Cerebellar cortex (tissue), 1 donor: ENCODE data around the gene TREML4.
A peak's percentile ranks its signal among the peaks of the same experiment; 100 is the strongest.
"Not testable (repeated sequence)": the region's sequence is repeated elsewhere in the genome, so short reads cannot be mapped to it uniquely, and the experiment has no call there.

Experiments used
- DNase-seq: peaks from one replicate; pipeline ENCODE4 v3.0.0-alpha.2; 2015; ENCODE audit warnings: low spot score

TREML4 gene

GRCh38 chr6:41228096-41228495 lies at the start of gene TREML4:
TREML4 (plus strand) TSS chr6:41228349; CDS start chr6:41228428, 79 bp downstream.
- no peak for DNase-seq

GRCh38 chr6:41179163-41179562 lies 49.0 kb upstream of the TREML4 start:
- DNase-seq, result no peak

GRCh38 chr6:41181566-41181965 lies 46.6 kb upstream of the TREML4 start:
- DNase-seq, result no peak

GRCh38 chr6:41182069-41183034 lies 45.8 kb upstream of the TREML4 start:
- peak; percentile 26 for DNase-seq

DNA sequence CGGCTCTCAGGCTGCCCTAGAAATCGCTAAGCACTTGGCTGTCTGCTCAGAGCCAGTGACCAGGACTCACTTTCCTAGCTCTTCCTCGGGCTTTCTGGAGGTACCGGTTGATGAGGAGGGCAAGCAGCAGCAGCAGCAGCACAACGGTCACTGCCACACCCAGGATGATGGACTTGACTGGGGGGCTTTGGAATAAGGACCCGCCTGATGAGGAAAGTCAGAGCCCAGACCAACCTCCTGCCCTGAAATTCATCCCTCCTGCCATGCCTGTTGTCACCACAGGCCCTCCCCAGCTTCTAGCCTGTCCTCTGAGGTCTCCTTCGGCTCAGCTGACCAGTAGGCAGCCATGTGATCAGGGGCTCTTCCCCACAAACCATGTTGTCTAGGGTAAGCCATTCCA lies 43.4 kb upstream of the TREML4 start:
- DNase-seq, result no peak

DNA sequence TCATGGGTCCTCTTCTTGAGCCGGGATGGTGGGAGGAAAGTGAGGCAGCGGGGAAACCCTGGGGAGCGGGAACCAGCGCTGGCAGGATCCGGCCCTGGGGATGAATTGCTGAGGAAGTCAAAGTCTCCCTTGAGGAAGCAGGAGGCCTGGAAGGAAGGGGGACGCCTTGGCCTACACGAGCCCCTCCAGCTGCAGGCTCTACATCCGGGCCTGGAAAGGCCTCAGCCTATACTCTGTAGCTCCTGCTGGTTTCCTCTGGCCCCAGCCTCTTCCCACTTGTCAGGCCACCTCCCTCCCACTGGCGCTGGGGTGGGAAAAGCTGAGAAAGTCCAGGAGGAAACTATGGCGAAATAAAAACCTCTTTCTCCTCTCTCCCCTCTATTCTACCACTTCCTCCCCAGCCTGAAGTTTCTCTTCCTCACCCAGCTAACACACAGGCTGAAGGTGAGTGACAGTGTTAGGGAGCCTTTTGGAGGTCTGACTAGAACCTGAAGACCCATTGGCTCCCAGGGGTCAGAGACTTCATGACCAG lies 42.1 kb upstream of the TREML4 start:
- DNase-seq, result no peak

DNA sequence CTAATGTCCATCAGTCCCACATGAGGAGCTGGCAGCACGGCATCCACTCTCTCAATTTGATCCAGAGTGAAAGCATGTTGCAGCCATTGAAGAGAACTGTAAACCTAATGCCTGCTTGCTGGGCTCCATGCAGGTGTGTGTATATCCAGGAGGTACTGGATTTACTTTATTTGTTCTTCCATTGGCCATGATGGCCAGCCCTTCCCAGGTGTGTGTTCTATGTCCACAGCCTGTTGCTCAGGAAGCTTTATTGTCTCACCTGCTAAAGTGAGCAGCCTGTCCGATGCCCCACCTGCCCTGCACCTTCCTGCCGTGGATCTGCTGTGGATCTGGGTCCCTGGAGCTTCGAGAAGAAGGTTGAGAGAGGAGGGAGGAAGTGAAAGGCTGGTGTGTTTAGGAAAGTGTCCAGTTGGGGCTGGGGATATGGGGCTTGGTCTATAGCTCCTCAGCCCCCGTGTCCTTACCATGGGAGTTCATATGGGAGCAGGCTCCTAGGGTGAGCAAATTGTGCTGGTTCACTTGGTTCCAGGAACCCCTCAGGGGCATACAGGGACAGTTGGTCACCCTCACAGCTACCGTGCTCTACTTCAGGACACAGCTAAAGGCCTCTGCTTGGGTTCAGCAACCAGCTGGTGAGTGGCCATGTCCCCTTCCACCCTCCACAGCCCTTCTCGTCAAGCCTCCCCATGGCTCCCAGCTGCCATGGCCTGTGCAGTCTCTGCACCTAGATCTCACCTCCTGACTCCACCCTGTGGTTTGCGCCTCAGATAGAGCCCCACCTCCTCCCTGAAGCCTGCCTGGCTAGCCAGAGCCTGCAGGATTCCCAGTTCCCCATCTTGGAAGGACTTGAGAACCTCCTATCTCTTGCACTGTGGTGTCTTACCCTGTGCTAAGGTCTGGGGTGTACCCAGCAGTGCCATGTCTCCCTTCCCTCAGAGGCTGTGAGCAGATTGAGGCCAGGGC lies 39.9 kb upstream of the TREML4 start:
- no peak for DNase-seq

GRCh38 chr6:41189046-41189445 lies 39.1 kb upstream of the TREML4 start:
- DNase-seq, result not testable (repeated sequence)

DNA sequence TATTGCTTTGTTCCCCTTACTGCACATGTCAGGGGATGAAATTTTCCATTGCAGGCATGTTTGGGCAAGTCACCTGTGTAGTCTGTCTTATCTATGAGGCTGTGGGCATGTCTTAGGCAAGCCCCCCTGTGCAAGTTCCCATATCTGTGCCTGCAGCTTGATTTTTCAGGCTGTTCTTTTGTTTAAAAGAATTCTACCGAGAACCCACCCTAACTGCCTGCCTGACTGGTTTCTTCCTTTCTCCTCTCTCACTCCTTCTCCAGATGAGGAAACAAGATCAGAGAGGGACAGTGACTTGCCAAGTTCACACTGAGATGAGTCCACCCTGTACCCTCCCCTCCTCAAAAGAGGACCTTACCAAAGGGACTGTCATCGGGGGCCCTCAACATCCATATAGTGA lies 38.2 kb upstream of the TREML4 start:
- no peak for DNase-seq

- DNase-seq, result no peak
These were observed 37.4 kb upstream of the TREML4 start for GRCh38 chr6:41190791-41191190.

- peak; percentile 2 for DNase-seq
These were observed 36.6 kb upstream of the TREML4 start for GRCh38 chr6:41191569-41191968.

GRCh38 chr6:41193171-41193734 lies 34.9 kb upstream of the TREML4 start:
- DNase-seq, result no peak

GRCh38 chr6:41193884-41194283 lies 34.3 kb upstream of the TREML4 start:
- no peak for DNase-seq

DNA sequence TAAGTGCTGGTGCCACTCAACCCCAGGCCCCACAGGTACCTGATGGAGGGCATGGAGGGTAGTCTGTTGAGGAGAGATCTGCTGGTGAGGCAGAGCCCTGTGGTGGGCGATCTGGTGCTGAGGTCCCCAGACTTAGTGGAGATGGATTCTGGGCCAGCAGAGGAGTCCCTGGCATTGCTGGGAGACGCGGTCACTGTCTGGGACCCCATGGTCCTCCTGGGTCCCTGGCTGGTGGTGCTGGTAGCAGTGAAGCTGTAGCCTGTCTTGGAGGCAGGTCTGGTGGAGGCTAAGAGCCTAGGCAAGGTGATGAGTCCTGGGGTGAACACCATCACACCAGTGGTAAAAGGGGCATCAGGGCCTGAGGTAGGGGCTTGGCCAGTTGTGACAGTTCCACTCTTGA lies 33.8 kb upstream of the TREML4 start:
- DNase-seq, result no peak

- no peak for DNase-seq
These were observed 30.9 kb upstream of the TREML4 start for GRCh38 chr6:41197234-41197633.

DNA sequence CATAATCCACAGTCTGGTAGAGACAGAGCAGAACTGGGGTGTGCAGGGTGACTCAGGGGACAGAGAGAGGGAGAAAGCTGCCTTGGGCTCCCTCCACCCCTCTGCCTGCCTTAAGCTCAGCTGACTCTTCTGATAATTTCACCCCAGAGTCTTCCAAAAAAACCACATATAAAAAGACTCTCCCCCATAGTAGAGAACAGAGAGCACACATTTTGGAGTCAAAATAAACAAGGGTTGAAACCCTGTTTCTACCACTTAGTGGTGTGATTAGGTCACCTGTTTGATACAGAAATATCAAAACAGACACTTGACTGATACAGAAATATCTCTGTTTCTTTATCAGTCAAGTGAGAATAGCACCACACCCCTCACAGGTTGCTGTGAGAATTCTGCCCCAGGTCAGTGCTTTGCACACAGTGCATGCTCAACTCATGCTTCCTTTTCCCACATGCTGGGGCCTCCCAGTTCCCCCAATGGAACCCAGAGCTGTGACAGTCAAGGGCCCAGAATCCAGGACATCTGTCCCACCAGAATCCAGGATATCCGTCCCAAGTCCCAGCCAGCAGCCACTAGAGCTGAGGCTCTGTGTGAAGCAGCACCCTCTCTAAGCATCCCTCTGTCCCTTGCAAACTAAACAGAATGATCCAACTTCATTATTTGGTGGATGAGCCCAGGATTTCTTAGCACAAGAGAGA lies 28.4 kb upstream of the TREML4 start:
- DNase-seq, result no peak

GRCh38 chr6:41200296-41200900 lies 27.8 kb upstream of the TREML4 start:
- DNase-seq, result no peak

DNA sequence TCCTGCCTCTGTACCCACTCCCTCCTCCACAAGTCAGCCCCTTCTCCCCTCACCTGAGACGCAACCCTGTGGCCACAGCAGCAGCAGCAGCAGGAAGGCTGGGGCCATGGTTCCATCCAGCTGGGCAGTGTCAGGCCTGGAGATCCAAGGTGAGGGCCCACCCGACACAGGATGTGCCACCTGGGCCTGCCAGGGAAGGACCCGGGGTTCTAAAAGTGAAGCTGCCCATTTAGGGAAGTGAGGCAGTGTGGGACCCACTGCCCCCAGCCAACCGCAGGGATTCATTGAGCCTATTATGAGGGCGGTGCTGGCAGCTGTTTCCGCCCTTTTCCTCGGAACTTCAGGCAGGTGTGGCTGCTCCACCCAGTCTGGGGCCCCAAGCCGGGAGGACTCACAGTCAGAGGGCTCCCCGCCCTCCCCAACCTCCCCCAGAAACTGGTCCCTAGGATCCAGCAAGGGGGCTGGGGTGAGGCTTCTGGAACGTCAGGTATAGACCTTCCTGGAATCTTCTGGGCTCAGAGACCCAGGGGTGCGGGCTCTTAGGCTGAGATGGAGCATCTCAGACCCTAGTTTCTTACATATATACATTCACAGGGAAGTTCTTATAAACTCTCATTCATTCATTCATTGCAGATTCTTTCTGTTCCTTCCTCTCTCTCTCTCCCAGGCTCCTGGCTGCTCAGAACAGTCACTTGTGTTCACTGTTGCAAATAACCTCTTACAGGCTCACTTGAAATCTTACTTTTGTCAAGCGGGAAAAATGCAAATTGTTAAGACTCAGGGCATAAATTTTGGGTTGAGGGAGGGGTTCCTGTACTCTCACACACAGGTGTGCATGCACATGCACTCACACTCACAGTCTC lies 27.0 kb upstream of the TREML4 start, which contains the start of gene TREML2:
TREML2 (minus strand) TSS at position 249 of the 863 bp plus-strand sequence; CDS start at position 108, 141 bp downstream.
- DNase-seq, result no peak

DNA sequence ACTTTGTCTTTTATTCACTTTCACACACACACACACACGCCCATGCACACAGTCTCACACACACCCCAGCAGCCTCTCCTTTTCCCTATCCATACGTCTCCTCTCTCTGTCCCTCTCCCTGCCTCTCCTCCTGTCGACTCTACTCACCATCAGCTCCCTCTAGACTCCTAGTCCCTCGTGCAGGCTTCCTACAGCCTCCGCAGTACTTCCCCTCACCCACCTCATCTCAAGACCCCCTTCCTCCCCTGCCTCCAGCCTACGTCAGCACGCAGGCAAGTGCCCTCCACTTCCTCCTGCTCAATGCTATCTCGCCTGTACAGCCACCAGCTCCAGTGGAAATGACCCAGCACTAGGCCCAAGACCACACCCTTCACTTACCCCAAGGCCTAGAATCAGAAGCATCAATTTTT lies 26.4 kb upstream of the TREML4 start:
- DNase-seq, result no peak

DNA sequence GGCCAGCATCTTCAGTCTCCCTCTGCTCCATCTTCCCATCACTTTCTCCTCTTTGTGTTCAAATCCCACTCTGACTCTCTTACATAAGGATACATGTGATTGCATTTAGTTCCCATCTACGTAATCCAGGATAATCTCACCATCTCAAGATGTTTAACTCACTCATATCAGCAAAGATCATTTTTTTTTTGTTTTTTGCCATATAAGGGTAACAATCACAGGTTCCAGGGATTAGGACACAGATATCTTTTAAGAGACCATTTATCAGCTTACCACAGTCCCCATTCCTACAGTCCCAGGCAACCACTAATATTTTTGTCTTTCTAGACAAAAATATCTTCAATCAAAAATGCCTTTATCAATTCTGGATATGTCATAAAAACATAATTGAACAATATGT lies 24.0 kb upstream of the TREML4 start:
- no peak for DNase-seq
